ENCODE results near the gene SIRPA.

DNA sequence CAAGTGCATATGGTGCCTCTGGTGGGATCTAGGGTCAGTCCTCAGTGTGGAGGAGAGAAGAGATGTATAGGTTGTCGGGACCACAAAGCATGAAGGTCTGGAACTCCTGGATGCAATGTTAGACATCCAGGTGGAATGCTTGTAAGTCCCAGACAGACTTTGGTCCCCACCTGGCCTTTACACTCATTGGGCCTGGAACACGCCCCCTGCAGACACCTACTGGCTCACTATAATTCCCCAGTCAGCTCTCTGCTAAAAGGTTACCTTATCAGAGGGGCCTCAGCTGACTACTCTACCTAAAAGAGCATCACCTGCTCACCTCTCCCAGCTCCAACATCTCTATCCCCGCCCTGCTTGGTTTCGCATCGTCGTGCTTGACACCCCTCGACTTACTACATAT, 41.7 kb upstream of the SIRPA start:
- TF ChIP-seq, protein P1, sequence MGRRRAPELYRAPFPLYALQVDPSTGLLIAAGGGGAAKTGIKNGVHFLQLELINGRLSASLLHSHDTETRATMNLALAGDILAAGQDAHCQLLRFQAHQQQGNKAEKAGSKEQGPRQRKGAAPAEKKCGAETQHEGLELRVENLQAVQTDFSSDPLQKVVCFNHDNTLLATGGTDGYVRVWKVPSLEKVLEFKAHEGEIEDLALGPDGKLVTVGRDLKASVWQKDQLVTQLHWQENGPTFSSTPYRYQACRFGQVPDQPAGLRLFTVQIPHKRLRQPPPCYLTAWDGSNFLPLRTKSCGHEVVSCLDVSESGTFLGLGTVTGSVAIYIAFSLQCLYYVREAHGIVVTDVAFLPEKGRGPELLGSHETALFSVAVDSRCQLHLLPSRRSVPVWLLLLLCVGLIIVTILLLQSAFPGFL (CRISPR knock-in tag; IDR thresholded peaks at IDR 0.05; ENCODE audit: borderline replicate concordance) = no peak
- TF ChIP-seq, protein P2, sequence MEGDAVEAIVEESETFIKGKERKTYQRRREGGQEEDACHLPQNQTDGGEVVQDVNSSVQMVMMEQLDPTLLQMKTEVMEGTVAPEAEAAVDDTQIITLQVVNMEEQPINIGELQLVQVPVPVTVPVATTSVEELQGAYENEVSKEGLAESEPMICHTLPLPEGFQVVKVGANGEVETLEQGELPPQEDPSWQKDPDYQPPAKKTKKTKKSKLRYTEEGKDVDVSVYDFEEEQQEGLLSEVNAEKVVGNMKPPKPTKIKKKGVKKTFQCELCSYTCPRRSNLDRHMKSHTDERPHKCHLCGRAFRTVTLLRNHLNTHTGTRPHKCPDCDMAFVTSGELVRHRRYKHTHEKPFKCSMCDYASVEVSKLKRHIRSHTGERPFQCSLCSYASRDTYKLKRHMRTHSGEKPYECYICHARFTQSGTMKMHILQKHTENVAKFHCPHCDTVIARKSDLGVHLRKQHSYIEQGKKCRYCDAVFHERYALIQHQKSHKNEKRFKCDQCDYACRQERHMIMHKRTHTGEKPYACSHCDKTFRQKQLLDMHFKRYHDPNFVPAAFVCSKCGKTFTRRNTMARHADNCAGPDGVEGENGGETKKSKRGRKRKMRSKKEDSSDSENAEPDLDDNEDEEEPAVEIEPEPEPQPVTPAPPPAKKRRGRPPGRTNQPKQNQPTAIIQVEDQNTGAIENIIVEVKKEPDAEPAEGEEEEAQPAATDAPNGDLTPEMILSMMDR (IDR thresholded peaks at IDR 0.05) = no peak
- no peak for TF ChIP-seq ZNF232 (CRISPR knock-in tag; IDR thresholded peaks at IDR 0.05)
- TF ChIP-seq, protein P3, sequence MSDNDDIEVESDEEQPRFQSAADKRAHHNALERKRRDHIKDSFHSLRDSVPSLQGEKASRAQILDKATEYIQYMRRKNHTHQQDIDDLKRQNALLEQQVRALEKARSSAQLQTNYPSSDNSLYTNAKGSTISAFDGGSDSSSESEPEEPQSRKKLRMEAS (CRISPR knock-in tag; IDR thresholded peaks at IDR 0.05) = no peak
- TF ChIP-seq, protein P4, sequence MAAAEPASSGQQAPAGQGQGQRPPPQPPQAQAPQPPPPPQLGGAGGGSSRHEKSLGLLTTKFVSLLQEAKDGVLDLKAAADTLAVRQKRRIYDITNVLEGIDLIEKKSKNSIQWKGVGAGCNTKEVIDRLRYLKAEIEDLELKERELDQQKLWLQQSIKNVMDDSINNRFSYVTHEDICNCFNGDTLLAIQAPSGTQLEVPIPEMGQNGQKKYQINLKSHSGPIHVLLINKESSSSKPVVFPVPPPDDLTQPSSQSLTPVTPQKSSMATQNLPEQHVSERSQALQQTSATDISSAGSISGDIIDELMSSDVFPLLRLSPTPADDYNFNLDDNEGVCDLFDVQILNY (CRISPR knock-in tag; IDR thresholded peaks at IDR 0.05) = no peak
- TF ChIP-seq, protein P5, sequence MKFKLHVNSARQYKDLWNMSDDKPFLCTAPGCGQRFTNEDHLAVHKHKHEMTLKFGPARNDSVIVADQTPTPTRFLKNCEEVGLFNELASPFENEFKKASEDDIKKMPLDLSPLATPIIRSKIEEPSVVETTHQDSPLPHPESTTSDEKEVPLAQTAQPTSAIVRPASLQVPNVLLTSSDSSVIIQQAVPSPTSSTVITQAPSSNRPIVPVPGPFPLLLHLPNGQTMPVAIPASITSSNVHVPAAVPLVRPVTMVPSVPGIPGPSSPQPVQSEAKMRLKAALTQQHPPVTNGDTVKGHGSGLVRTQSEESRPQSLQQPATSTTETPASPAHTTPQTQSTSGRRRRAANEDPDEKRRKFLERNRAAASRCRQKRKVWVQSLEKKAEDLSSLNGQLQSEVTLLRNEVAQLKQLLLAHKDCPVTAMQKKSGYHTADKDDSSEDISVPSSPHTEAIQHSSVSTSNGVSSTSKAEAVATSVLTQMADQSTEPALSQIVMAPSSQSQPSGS (CRISPR knock-in tag; IDR thresholded peaks at IDR 0.05; ENCODE audit: borderline replicate concordance, low read depth) = no peak
- no peak for TF ChIP-seq SP1 (CRISPR knock-in tag; conservative IDR thresholded peaks at IDR 0.05)
- TF ChIP-seq FOXJ3 (CRISPR knock-in tag; IDR thresholded peaks at IDR 0.05; ENCODE audit: borderline replicate concordance) = no peak
